Skeletal muscle tissue (tissue), 4 donors: ENCODE data around the gene SMIM38. TPM values are rescaled to one million over a fixed set of nuclear protein-coding genes. Genes with fewer than 3 reads are reported as not detected.

ENCODE experiments used
- H3K27ac ChIP-seq: one replicate; pipeline ENCODE4 v1.7.0; 2013; ENCODE audit warnings: mild to moderate bottlenecking, low read depth, low read length, inconsistent platforms
- H3K27me3 ChIP-seq, 3 donors: one replicate each; pipeline ENCODE4 v1.7.0; 2013; ENCODE audit warnings: low read length in 3 of 3; ENCODE audit not compliant: control insufficient read depth in 3 of 3, insufficient read depth in 3 of 3
- H3K36me3 ChIP-seq, 3 donors: one replicate each; pipeline ENCODE4 v1.7.0; 2013; ENCODE audit warnings: low read length in 3 of 3; ENCODE audit not compliant: control insufficient read depth in 3 of 3, insufficient read depth in 3 of 3
- H3K4me1 ChIP-seq, 3 donors: one replicate each; pipeline ENCODE4 v1.7.0; 2013; ENCODE audit warnings: low read length in 3 of 3, mild to moderate bottlenecking in 3 of 3; ENCODE audit not compliant: control insufficient read depth in 3 of 3, insufficient read depth in 3 of 3
- H3K4me3 ChIP-seq, 3 donors: one replicate each; pipeline ENCODE4 v1.7.0; 2013; ENCODE audit warnings: low read length in 3 of 3
- H3K9ac ChIP-seq, 3 donors: one replicate each; pipeline ENCODE4 v1.7.0; 2013; ENCODE audit warnings: low read length in 3 of 3, mild to moderate bottlenecking in 3 of 3, moderate library complexity in 2 of 3, low read depth in 1 of 3
- H3K9me3 ChIP-seq, 3 donors: one replicate each; pipeline ENCODE4 v1.7.0; 2013; ENCODE audit warnings: low read length in 3 of 3; ENCODE audit not compliant: control insufficient read depth in 3 of 3
- total RNA-seq: library from RNA; depleted of rRNA; stranded (reverse); fragments of >200 nt; gene quantifications from one replicate; pipeline ENCODE4 v1.2.3, GENCODE V29; 2014
- donor health status: Osteomylitis.

Gene SMIM38
- total RNA-seq, 1 donor from 2014 or later, result under 0.01 TPM

DNA sequence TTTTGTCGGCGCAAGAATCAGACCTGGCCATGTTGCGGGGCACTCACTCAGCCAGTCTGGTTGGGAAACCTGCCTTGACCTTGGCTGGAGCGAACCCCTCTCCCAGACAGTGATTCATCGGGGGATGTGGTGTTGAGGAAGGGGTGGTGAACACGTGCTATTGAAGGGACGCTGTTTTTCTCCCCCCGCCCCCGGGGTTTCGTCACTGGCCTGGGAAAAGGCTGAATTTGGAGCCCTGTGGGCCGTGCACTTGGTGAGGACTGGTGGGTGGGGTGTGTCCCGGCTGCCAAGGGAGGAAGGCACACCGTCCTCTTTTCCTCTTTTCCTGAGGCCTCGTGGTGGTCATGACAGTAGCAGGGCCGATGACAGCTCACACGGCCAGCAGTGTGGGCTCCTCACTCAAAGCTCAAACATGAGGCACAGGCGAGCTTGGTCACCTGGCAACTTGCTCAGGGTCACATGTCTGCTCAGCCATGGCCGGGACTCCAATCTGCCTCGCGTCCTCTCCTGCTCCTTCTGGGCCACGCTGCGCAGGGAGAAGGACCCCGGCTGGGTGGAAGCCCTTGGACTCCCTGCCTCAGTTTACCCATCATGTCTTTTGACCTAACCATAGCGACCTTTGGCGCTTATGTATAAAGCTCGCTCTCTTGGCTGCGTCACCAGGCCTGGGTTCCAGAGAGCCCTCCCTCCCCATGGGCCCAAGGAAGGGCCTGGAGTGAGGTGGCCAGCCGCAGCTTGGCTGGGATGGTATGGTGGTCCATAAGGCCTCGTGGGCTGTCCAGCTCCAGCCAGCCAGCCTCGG lies 49.4 kb downstream of the SMIM38 start:
- Histone ChIP-seq H3K36me3 (no peaks in the 10 kb centered on the region), H3K27ac (no peak overlapping the region), H3K27me3 (peaks cover 14 to 47% (median 29%) of the 10 kb centered on the region in 3 donors), H3K9me3 (no peaks in the 10 kb centered on the region), H3K4me1 (no peaks in the 10 kb centered on the region), H3K4me3 (no peak overlapping the region), H3K9ac (no peak overlapping the region)

Other genes starting within 250 kb of the SMIM38 start
- gene MRGPRD, start 174.9 kb upstream of the SMIM38 start, total RNA-seq, result not detected
- gene MRGPRF, start 142.7 kb upstream of the SMIM38 start, total RNA-seq, result 16.7 TPM
- 6.8 TPM for gene TPCN2, start 107.0 kb upstream of the SMIM38 start, total RNA-seq
- gene MYEOV, start 138.2 kb downstream of the SMIM38 start, total RNA-seq, result not detected